Endodermal cell (in vitro differentiated cells): Measurements from ENCODE around the gene DHX38. TPM values are rescaled to one million over a fixed set of nuclear protein-coding genes. Genes with fewer than 3 reads are reported as not detected.

Source experiments
- DNase-seq: peaks from one replicate; pipeline ENCODE4 v3.0.0-alpha.2; 2017
- H3K27ac ChIP-seq: 2 replicates; pipeline ENCODE4 v1.5.1; 2013; ENCODE audit warnings: mild to moderate bottlenecking, low read depth, low read length, moderate library complexity
- H3K27me3 ChIP-seq: 2 replicates; pipeline ENCODE4 v1.6.1; 2013; ENCODE audit warnings: mild to moderate bottlenecking, low read length, moderate library complexity; ENCODE audit not compliant: insufficient read depth, control insufficient read depth, poor library complexity, severe bottlenecking
- H3K36me3 ChIP-seq: 2 replicates; pipeline ENCODE4 v1.7.0; 2013; ENCODE audit warnings: mild to moderate bottlenecking, low read length, moderate library complexity; ENCODE audit not compliant: control insufficient read depth, insufficient read depth
- H3K4me1 ChIP-seq: one replicate; pipeline ENCODE4 v1.7.0; 2013; ENCODE audit warnings: low read length; ENCODE audit not compliant: control insufficient read depth, insufficient read depth
- H3K4me3 ChIP-seq: 2 replicates; pipeline ENCODE4 v1.5.1; 2013; ENCODE audit warnings: mild to moderate bottlenecking, low read length, moderate library complexity
- H3K9ac ChIP-seq: 2 replicates; pipeline ENCODE4 v1.6.1; 2013; ENCODE audit warnings: mild to moderate bottlenecking, low read length, moderate library complexity; ENCODE audit not compliant: poor library complexity, severe bottlenecking; ENCODE audit errors: extremely low read depth
- H3K9me3 ChIP-seq: 2 replicates; pipeline ENCODE4 v1.6.1; 2013; ENCODE audit warnings: mild to moderate bottlenecking, low read length, moderate library complexity; ENCODE audit not compliant: control insufficient read depth
- H3K27ac Mint-ChIP-seq: 2 replicates; pipeline ENCODE4 v1.8.0; 2020; ENCODE audit warnings: mixed read lengths
- H3K27me3 Mint-ChIP-seq: 2 replicates; pipeline ENCODE4 v1.8.0; 2021; ENCODE audit warnings: mild to moderate bottlenecking, mixed read lengths; ENCODE audit not compliant: insufficient read depth
- H3K36me3 Mint-ChIP-seq: 2 replicates; pipeline ENCODE4 v1.8.0; 2020; ENCODE audit warnings: low read depth, mixed read lengths
- H3K4me1 Mint-ChIP-seq: 2 replicates; pipeline ENCODE4 v1.8.0; 2020; ENCODE audit warnings: mixed read lengths
- H3K4me3 Mint-ChIP-seq: 2 replicates; pipeline ENCODE4 v1.8.0; 2020; ENCODE audit warnings: mild to moderate bottlenecking, moderate library complexity, mixed read lengths
- H3K9me3 Mint-ChIP-seq: 2 replicates; pipeline ENCODE4 v1.8.0; 2020; ENCODE audit warnings: mild to moderate bottlenecking, mixed read lengths
- WGBS, 2 experiments: methylation state at CpG; one replicate each; pipeline versions ENCODE4 v1.1.5 to v1.1.7; 2013; ENCODE audit warnings: missing lambda C conversion rate in 2 of 2, mixed read lengths in 1 of 2; ENCODE audit not compliant: insufficient coverage in 1 of 2, insufficient read length in 1 of 2; 5-methylcytosine and 5-hydroxymethylcytosine counted together
- total RNA-seq, 2 donors: library from RNA; stranded (reverse); fragmentation: NEBNext Ultra II Directional in 1 of 2; extraction: Animal tissue kit (Norgen Biotek cat#: 25700) in 1 of 2; gene quantifications; 2 replicates in 1 of 2; 3 replicates in 1 of 2; pipeline ENCODE4 v1.2.1, GENCODE V29; 2021
- TF ChIP-seq, protein P1 (sequence below): fragments of 200-600 bp; sonication (generic); conservative IDR thresholded peaks from 2 replicates; pipeline ENCODE4 v1.5.0; 2021; ENCODE audit warnings: antibody characterized with exemption, mild to moderate bottlenecking

The DHX38 gene
- total RNA-seq, 2 donors from 2014 or later: 66.9 to 80.1 TPM

DNA sequence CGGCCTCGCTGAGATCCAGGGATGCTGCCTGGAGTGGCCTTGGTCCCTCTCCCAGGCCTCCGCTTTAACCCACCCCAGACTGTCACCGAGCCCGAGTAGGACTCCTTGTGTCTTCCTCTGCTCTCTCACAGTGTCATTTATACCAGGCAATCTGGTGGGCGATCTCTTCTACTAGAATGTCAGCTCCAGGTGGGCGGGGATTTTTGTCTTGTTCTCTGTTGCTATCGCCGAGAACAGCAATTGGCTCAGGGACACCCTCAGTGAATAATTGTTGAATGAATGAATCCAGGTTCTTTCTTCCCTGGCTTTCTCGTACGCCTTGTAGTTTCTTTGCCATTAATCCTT lies 591 bp downstream of the DHX38 start:
- H3K27me3 Mint-ChIP-seq: no peaks in the 10 kb centered on the region
- H3K9me3 ChIP-seq: no peaks in the 10 kb centered on the region
- H3K27ac ChIP-seq: peak overlapping the region; percentile 79
- peak overlapping the region; percentile 98 for H3K27ac Mint-ChIP-seq
- H3K4me3 Mint-ChIP-seq: peak overlapping the region; percentile 96
- DNase-seq: no peak
- peak overlapping the region; percentile 84 for H3K9ac ChIP-seq
- peaks cover 40% of the 10 kb centered on the region for H3K36me3 Mint-ChIP-seq
- H3K36me3 ChIP-seq: peaks cover 45% of the 10 kb centered on the region
- H3K4me3 ChIP-seq: peak overlapping the region; percentile 92
- no peaks in the 10 kb centered on the region for H3K27me3 ChIP-seq
- peaks cover 14% of the 10 kb centered on the region for H3K4me1 ChIP-seq
- 3 to 7% methylated on average over 5 to 11 of the region's 11 CpGs for WGBS, 2 experiments
- TF ChIP-seq, protein P1, sequence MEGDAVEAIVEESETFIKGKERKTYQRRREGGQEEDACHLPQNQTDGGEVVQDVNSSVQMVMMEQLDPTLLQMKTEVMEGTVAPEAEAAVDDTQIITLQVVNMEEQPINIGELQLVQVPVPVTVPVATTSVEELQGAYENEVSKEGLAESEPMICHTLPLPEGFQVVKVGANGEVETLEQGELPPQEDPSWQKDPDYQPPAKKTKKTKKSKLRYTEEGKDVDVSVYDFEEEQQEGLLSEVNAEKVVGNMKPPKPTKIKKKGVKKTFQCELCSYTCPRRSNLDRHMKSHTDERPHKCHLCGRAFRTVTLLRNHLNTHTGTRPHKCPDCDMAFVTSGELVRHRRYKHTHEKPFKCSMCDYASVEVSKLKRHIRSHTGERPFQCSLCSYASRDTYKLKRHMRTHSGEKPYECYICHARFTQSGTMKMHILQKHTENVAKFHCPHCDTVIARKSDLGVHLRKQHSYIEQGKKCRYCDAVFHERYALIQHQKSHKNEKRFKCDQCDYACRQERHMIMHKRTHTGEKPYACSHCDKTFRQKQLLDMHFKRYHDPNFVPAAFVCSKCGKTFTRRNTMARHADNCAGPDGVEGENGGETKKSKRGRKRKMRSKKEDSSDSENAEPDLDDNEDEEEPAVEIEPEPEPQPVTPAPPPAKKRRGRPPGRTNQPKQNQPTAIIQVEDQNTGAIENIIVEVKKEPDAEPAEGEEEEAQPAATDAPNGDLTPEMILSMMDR: no peak
- H3K4me1 Mint-ChIP-seq: peaks cover 16% of the 10 kb centered on the region
- no peaks in the 10 kb centered on the region for H3K9me3 Mint-ChIP-seq

DNA sequence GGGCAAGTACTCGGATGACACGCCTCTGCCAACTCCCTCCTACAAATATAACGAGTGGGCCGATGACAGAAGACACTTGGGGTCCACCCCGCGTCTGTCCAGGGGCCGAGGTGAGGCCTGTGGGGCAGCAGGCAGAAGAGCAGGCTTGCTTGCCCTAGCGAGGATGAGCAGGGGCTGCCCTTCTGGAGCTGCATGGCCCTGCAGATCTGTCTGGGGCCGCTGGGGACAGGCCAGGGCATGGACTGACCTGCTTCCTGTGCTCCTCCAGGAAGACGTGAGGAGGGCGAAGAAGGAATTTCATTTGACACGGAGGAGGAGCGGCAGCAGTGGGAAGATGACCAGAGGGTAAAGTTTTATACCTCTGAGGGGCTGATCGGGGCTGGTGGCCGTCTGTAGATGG lies 5.3 kb downstream of the DHX38 start:
- no peaks in the 10 kb centered on the region for H3K9me3 ChIP-seq
- no peak overlapping the region for H3K4me3 ChIP-seq
- TF ChIP-seq, protein P1: no peak
- no peaks in the 10 kb centered on the region for H3K27me3 Mint-ChIP-seq
- H3K36me3 ChIP-seq: peaks cover 76% of the 10 kb centered on the region
- H3K27ac Mint-ChIP-seq: no peak overlapping the region
- no peak overlapping the region for H3K9ac ChIP-seq
- H3K4me1 ChIP-seq: peaks cover 10% of the 10 kb centered on the region
- WGBS, 2 experiments: 82 to 89% methylated on average over 8 to 15 of the region's 15 CpGs
- peaks cover 11% of the 10 kb centered on the region for H3K4me1 Mint-ChIP-seq
- H3K4me3 Mint-ChIP-seq: no peak overlapping the region
- no peak overlapping the region for H3K27ac ChIP-seq
- peak; percentile 78 for DNase-seq
- no peaks in the 10 kb centered on the region for H3K27me3 ChIP-seq
- peaks cover 72% of the 10 kb centered on the region for H3K36me3 Mint-ChIP-seq
- no peaks in the 10 kb centered on the region for H3K9me3 Mint-ChIP-seq

DNA sequence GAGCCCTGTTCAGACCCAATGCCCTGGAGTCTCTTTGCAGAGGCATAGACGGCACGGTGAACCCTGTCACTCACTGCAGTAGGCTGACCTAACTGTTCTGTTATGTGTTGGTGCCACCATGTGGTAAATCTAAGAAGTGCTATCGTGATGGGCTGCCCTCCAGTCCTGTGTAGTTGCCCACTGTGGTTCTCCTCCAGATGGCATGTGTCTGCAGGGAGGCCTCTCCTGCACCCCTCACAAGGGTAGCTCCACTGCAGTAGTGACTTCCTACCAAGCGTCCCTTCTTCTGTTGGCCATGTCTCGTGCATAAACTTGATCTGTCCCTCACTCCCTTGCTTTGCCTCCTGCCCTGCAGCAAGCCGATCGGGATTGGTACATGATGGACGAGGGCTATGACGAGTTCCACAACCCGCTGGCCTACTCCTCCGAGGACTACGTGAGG lies 5.8 kb downstream of the DHX38 start:
- Mint-ChIP-seq H3K9me3 (no peaks in the 10 kb centered on the region), H3K4me3 (no peak overlapping the region), H3K27ac (peak overlapping the region; percentile 44), H3K4me1 (peaks cover 9% of the 10 kb centered on the region), H3K36me3 (peaks cover 76% of the 10 kb centered on the region), H3K27me3 (no peaks in the 10 kb centered on the region)
- TF ChIP-seq, protein P1: peak; percentile 79
- Histone ChIP-seq H3K9me3 (no peaks in the 10 kb centered on the region), H3K27me3 (no peaks in the 10 kb centered on the region), H3K27ac (no peak overlapping the region), H3K9ac (no peak overlapping the region), H3K36me3 (peaks cover 81% of the 10 kb centered on the region), H3K4me1 (peaks cover 10% of the 10 kb centered on the region), H3K4me3 (no peak overlapping the region)
- DNase-seq: peak; percentile 90
- WGBS, 2 experiments: 68 to 77% methylated on average over 11 to 12 of the region's 12 CpGs
